Endothelial cell of umbilical vein (primary cell): ENCODE measurements around the gene USP40.

ENCODE experiments used
- EZH2 ChIP-seq: IDR thresholded peaks from 2 replicates; pipeline ENCODE4 v1.6.1; 2012; ENCODE audit warnings: borderline replicate concordance, low read depth, mild to moderate bottlenecking, moderate library complexity, low read length, inconsistent platforms; ENCODE audit not compliant: severe bottlenecking
- TF ChIP-seq, protein P1 (sequence below), 2 donors: IDR thresholded peaks; 1 replicate in 1 of 2; 2 replicates in 1 of 2; pipeline ENCODE4 v1.5.1; 2011; ENCODE audit warnings: low read length in 2 of 2, mild to moderate bottlenecking in 2 of 2, moderate library complexity in 2 of 2, control low read depth in 1 of 2, inconsistent platforms in 1 of 2, low read depth in 1 of 2; ENCODE audit not compliant: insufficient read depth in 1 of 2; ENCODE audit errors: extremely low read depth in 1 of 2

DNA sequence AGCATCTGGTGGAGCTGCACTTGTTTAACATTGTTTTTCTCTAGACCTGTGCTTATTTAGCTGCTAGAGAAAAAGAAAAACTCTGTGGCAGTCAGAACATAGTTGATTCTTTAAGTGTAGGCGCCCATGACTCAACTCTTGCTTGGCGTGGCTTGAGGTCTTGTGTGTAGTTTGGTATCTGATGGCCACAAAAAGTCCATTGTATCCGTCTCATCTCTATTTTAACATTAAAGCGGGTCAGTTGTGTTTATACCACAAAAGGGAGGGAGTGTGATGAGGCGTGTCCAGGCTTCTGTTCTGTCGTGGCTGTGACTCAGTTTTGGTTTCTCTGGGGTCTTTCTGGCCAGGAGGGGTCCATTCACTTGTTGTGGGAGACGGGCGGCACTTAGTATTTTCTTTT, 26.6 kb upstream of the USP40 start:
- TF ChIP-seq, protein P1, sequence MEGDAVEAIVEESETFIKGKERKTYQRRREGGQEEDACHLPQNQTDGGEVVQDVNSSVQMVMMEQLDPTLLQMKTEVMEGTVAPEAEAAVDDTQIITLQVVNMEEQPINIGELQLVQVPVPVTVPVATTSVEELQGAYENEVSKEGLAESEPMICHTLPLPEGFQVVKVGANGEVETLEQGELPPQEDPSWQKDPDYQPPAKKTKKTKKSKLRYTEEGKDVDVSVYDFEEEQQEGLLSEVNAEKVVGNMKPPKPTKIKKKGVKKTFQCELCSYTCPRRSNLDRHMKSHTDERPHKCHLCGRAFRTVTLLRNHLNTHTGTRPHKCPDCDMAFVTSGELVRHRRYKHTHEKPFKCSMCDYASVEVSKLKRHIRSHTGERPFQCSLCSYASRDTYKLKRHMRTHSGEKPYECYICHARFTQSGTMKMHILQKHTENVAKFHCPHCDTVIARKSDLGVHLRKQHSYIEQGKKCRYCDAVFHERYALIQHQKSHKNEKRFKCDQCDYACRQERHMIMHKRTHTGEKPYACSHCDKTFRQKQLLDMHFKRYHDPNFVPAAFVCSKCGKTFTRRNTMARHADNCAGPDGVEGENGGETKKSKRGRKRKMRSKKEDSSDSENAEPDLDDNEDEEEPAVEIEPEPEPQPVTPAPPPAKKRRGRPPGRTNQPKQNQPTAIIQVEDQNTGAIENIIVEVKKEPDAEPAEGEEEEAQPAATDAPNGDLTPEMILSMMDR (IDR thresholded peaks at IDR 0.05; ENCODE audit: extremely low read depth in 1 of 2, insufficient read depth in 1 of 2, low read depth in 1 of 2, low read length in 2 of 2) = no peak
- no peak for TF ChIP-seq EZH2
